HL-60 (cell line): ENCODE measurements around the gene NPEPL1.

Source experiments
- CTCF ChIP-seq: IDR thresholded peaks from one replicate; pipeline ENCODE4 v1.5.1; 2011; ENCODE audit warnings: low read length, control low read depth, inconsistent platforms; ENCODE audit not compliant: insufficient read depth
- POLR2AphosphoS5 ChIP-seq: IDR thresholded peaks from 2 replicates; pipeline ENCODE4 v1.6.1; 2012; ENCODE audit warnings: low read depth
- REST ChIP-seq: IDR thresholded peaks from 2 replicates; pipeline ENCODE4 v1.6.1; 2012; ENCODE audit warnings: low read depth; ENCODE audit not compliant: insufficient replicate concordance

- TF ChIP-seq POLR2AphosphoS5 (no peak), CTCF (no peak), REST (no peak)
Observed at GRCh38 chr20:58691773-58692578, 624 bp upstream of the NPEPL1 start.
